ENCODE results near the gene SCO2.
"Not testable (repeated sequence)": the region's sequence is repeated elsewhere in the genome, so short reads cannot be mapped to it uniquely, and the experiment has no call there.

Gene SCO2

GRCh38 chr22:50551160-50551752 is 25.9 kb upstream of the SCO2 start:
- DNase-seq (ENCODE audit: low spot score): no peak

GRCh38 chr22:50550395-50550794 is 25.0 kb upstream of the SCO2 start:
- no peak for DNase-seq (ENCODE audit: low spot score)

GRCh38 chr22:50548921-50549790 is 23.8 kb upstream of the SCO2 start:
- no peak for DNase-seq (ENCODE audit: low spot score)

- no peak for DNase-seq (ENCODE audit: low spot score)
Observed at GRCh38 chr22:50548040-50548920, 22.9 kb upstream of the SCO2 start.

- DNase-seq (ENCODE audit: low spot score): no peak
Observed at GRCh38 chr22:50547263-50547985, 22.0 kb upstream of the SCO2 start.

GRCh38 chr22:50546326-50547262 is 21.2 kb upstream of the SCO2 start:
- DNase-seq (ENCODE audit: low spot score): no peak

- DNase-seq (ENCODE audit: low spot score): no peak
Observed at GRCh38 chr22:50545522-50546325, 20.3 kb upstream of the SCO2 start, which contains the start of gene KLHDC7B. TSS of gene KLHDC7B (plus strand) at chr22:50545899. CDS start at chr22:50546244, 345 bp downstream.

GRCh38 chr22:50544746-50545253 is 19.4 kb upstream of the SCO2 start:
- no peak for DNase-seq (ENCODE audit: low spot score)

- no peak for DNase-seq (ENCODE audit: low spot score)
Observed at GRCh38 chr22:50544078-50544745, 18.8 kb upstream of the SCO2 start.

GRCh38 chr22:50542416-50542927 is 17.1 kb upstream of the SCO2 start:
- no peak for DNase-seq (ENCODE audit: low spot score)

GRCh38 chr22:50541667-50542026 is 16.2 kb upstream of the SCO2 start:
- not testable (repeated sequence) for DNase-seq (ENCODE audit: low spot score)

- no peak for DNase-seq (ENCODE audit: low spot score)
Observed at GRCh38 chr22:50540381-50540780, 15.0 kb upstream of the SCO2 start.

- DNase-seq (ENCODE audit: low spot score): no peak
Observed at GRCh38 chr22:50537765-50538164, 12.4 kb upstream of the SCO2 start.

- no peak for DNase-seq (ENCODE audit: low spot score)
Observed at GRCh38 chr22:50536226-50536625, 10.8 kb upstream of the SCO2 start.

- DNase-seq (ENCODE audit: low spot score): no peak
Observed at GRCh38 chr22:50535113-50535512, 9.7 kb upstream of the SCO2 start.

- DNase-seq (ENCODE audit: low spot score): not testable (repeated sequence)
Observed at GRCh38 chr22:50533856-50534711, 8.7 kb upstream of the SCO2 start.

GRCh38 chr22:50532824-50533796 is 7.7 kb upstream of the SCO2 start:
- no peak for DNase-seq (ENCODE audit: low spot score)
